Skeletal muscle satellite cell (primary cell): ENCODE results near the gene ZSWIM5.
"Not testable (repeated sequence)": the region's sequence is repeated elsewhere in the genome, so short reads cannot be mapped to it uniquely, and the experiment has no call there.

Experiments
- H3K27me3 ChIP-seq: 2 replicates; pipeline ENCODE4 v1.7.0; 2013; ENCODE audit warnings: low read length; ENCODE audit not compliant: control insufficient read depth, insufficient read depth
- H3K36me3 ChIP-seq: 2 replicates; pipeline ENCODE4 v1.7.0; 2013; ENCODE audit warnings: mild to moderate bottlenecking, control low read depth, low read length; ENCODE audit not compliant: insufficient read depth
- H3K4me1 ChIP-seq: 2 replicates; pipeline ENCODE4 v1.7.0; 2013; ENCODE audit warnings: low read length; ENCODE audit not compliant: control insufficient read depth, insufficient read depth
- H3K4me2 ChIP-seq: 2 replicates; pipeline ENCODE4 v1.7.0; 2013; ENCODE audit warnings: mild to moderate bottlenecking, low read length
- H3K4me3 ChIP-seq: 2 replicates; pipeline ENCODE4 v1.7.0; 2013; ENCODE audit warnings: low read length
- H3K9ac ChIP-seq: 2 replicates; pipeline ENCODE4 v1.7.0; 2013; ENCODE audit warnings: mild to moderate bottlenecking, low read depth, low read length, moderate library complexity
- H3K9me3 ChIP-seq: replicated peaks from 2 replicates; pipeline ENCODE4 v1.7.0; 2013; ENCODE audit warnings: mild to moderate bottlenecking, control low read depth, low read length

The ZSWIM5 gene

DNA sequence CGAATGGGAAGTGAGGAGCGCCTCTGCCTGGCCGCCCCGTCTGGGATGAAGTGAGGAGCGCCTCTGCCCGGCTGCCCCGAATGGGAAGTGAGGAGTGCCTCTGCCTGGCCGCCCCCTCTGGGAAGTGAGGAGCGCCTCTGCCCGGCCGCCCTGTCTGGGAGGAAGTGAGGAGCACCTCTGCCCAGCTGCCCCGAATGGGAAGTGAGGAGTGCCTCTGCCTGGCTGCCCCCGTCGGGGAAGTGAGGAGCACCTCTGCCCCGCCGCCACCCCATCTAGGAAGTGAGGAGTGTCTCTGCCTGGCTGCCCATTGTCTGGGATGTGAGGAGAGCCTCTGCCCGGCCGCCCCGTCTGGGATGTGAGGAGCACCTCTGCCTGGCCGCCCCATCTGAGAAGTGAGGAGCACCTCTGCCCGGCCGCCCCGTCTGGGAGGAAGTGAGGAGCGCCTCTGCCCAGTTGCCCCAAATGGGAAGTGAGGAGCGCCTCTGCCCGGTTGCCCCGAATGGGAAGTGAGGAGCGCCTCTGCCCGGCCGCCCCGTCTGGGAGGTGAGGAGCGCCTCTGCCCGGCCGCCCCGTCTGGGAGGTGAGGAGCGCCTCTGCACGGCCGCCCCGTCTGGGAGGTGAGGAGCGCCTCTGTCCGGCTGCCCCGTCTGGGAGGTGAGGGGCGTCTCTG is 100.8 kb downstream of the ZSWIM5 start:
- H3K27me3 ChIP-seq, H3K36me3 ChIP-seq, H3K4me1 ChIP-seq, H3K4me3 ChIP-seq, H3K4me2 ChIP-seq, H3K9me3 ChIP-seq, H3K9ac ChIP-seq: not testable (repeated sequence)

DNA sequence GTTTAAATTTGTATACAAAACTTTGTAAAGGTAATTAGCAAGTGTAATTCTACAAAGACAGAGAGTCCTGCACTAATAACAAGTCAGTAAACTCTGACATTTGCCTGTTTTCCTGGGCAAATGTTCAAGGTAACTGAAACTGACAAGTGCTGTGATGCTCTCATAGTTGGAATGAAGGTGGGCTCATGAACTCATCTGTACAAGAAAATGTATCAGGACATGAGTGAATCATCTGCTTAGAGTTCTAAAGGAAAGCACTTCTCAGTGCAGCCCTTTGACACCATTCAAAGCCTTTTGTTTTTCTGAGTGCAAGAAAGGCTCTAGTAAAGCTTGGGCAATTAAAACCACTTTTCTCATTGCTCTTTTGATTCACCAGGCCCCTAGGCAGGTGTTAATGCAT is 102.9 kb downstream of the ZSWIM5 start:
- no peak overlapping the region for H3K9ac ChIP-seq
- no peaks in the 10 kb centered on the region for H3K4me1 ChIP-seq
- no peak overlapping the region for H3K4me2 ChIP-seq
- H3K4me3 ChIP-seq, result no peak overlapping the region
- H3K27me3 ChIP-seq, result no peaks in the 10 kb centered on the region
- H3K9me3 ChIP-seq, result no peaks in the 10 kb centered on the region
- H3K36me3 ChIP-seq, result no peaks in the 10 kb centered on the region

DNA sequence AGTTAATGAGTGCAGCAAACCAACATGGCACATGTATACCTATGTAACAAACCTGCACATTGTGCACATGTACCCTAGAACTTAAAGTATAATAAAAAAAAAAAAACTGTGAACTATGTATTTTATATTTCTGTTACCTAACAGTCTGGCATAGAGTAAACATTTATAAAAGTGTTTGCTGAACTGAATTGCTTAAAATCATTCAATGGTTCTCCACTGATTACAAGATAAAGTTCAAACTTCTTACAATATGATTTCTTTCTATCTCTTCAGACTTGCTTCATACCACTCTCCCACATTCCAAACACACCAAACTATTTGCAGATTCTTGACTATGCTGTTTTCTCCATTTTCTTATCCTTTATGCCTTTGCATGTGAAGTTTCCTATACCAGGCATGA is 104.5 kb downstream of the ZSWIM5 start:
- H3K4me2 ChIP-seq, result no peak overlapping the region
- H3K9me3 ChIP-seq, result no peaks in the 10 kb centered on the region
- no peaks in the 10 kb centered on the region for H3K4me1 ChIP-seq
- H3K27me3 ChIP-seq, result no peaks in the 10 kb centered on the region
- no peak overlapping the region for H3K9ac ChIP-seq
- H3K36me3 ChIP-seq, result no peaks in the 10 kb centered on the region
- H3K4me3 ChIP-seq, result no peak overlapping the region

DNA sequence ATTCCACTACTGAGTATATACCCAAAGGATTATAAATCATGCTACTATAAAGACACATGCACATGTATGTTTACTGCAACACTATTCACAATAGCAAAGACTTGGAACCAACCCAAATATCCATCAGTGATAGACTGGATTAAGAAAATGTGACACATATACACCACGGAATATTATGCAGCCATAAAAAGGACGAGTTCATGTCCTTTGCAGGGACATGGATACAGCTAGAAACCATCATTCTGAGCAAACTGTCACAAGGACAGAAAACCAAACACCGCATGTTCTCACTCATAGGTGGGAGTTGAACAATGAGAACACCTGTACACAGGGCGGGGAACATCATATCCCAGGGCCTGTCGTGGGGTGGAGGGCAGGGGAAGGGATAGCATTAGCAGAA is 104.9 kb downstream of the ZSWIM5 start:
- H3K9me3 ChIP-seq, H3K4me3 ChIP-seq, H3K4me2 ChIP-seq, H3K36me3 ChIP-seq, H3K4me1 ChIP-seq, H3K27me3 ChIP-seq, H3K9ac ChIP-seq: not testable (repeated sequence)

DNA sequence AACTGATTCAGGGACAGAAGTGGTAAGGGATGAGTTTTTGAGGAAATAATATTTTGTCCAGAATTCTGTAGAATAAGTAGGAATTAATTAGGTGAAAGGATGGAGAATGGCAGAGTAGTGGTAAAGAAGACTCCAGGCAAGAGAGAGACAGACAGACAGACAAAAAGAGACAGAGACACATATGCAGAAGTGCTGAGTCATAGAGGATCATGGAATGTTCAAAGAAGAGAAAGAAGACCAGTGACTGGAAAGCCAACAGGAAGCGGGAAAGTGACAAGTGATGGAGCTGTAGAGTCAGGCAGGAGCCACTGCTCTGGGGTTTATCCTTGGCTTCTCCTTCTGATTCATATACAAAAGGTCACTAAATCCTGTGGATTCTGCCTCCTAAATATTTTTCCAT is 108.5 kb downstream of the ZSWIM5 start:
- Histone ChIP-seq H3K27me3 (no peaks in the 10 kb centered on the region), H3K9ac (no peak overlapping the region), H3K4me3 (no peak overlapping the region), H3K36me3 (no peaks in the 10 kb centered on the region), H3K4me1 (no peaks in the 10 kb centered on the region), H3K9me3 (no peaks in the 10 kb centered on the region), H3K4me2 (no peak overlapping the region)

DNA sequence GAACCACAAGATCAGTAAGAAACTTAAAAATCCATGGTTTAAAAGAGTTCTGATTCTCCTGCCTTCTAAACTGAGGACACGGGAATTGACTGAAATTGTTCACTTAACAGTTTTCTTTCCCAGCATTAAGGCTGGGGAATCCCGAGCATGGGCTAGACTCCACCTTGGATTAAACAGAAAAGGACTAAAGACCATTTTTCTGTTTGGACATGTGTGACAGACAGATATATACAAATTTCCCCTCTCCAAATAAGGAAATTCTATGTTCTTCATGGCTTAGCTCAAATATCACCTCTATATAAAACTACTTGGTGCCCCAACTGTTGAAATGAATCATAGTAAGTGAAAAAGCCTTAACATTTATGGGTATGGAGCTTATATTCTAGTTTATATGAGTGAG is 109.3 kb downstream of the ZSWIM5 start:
- H3K4me2 ChIP-seq, result no peak overlapping the region
- H3K4me1 ChIP-seq, result no peaks in the 10 kb centered on the region
- no peaks in the 10 kb centered on the region for H3K36me3 ChIP-seq
- H3K27me3 ChIP-seq, result no peaks in the 10 kb centered on the region
- no peak overlapping the region for H3K4me3 ChIP-seq
- no peak overlapping the region for H3K9ac ChIP-seq
- H3K9me3 ChIP-seq, result no peaks in the 10 kb centered on the region

DNA sequence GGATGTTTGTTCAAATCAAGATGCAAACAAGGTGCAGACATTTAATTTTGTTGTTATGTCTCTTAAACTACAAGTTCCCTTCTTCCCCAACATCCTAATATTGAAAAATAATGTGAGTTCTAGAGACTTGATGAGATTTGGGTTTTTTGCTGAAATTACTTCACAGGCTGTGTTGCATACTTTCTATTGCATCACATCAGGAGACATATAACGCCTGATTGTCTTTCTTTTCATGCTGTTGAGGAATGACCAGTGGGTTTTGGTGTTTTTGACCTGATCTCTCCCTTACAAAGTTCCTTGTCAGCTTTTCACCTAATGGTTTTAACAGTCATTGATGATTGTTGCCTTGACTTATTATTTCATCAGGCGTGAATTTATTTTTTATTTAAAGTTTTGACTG is 111.0 kb downstream of the ZSWIM5 start:
- Histone ChIP-seq H3K36me3 (no peaks in the 10 kb centered on the region), H3K4me2 (no peak overlapping the region), H3K9ac (no peak overlapping the region), H3K9me3 (no peaks in the 10 kb centered on the region), H3K4me1 (no peaks in the 10 kb centered on the region), H3K27me3 (no peaks in the 10 kb centered on the region), H3K4me3 (no peak overlapping the region)

DNA sequence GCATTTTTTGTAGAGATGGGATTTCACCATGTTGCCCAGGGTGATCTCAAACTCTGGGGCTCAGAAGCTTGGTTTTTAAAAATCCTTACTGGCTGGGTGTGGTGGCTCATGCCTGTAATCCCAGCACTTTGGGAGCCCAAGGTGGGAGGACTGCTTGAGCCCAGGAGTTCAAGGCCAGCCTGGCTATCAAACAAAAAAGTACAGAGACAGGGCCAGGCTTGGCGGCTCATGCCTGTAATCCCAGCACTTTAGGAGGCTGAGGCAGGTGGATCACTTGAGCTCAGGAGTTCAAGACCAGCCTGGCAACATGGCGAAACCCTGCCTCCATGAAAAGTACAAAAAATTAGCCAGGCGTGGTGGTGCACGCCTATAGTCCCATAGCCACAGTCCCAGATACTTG is 112.0 kb downstream of the ZSWIM5 start:
- H3K4me1 ChIP-seq, H3K9ac ChIP-seq, H3K4me3 ChIP-seq, H3K9me3 ChIP-seq, H3K27me3 ChIP-seq, H3K4me2 ChIP-seq, H3K36me3 ChIP-seq: not testable (repeated sequence)

DNA sequence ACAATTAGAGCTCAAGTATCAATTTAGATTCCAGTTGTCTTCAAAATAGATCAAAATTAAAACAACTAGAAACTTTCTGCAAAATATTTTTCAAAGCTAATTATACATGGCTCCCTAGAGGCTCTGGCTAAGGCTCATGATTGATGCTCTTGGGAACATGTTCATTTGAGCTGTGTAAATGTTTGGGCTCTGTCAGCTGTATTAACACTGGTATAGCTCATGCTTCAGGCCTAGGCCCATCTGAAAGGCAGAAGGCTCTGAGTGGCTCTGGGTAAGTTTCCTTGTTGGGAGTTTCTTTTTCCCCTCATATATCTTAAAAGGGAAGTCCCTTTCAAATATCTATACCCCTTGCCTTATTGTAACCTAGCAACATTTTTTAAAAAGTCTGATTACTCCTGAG is 113.1 kb downstream of the ZSWIM5 start:
- no peak overlapping the region for H3K4me3 ChIP-seq
- no peaks in the 10 kb centered on the region for H3K4me1 ChIP-seq
- H3K27me3 ChIP-seq, result no peaks in the 10 kb centered on the region
- no peak overlapping the region for H3K4me2 ChIP-seq
- no peak overlapping the region for H3K9ac ChIP-seq
- H3K9me3 ChIP-seq, result no peaks in the 10 kb centered on the region
- no peaks in the 10 kb centered on the region for H3K36me3 ChIP-seq

DNA sequence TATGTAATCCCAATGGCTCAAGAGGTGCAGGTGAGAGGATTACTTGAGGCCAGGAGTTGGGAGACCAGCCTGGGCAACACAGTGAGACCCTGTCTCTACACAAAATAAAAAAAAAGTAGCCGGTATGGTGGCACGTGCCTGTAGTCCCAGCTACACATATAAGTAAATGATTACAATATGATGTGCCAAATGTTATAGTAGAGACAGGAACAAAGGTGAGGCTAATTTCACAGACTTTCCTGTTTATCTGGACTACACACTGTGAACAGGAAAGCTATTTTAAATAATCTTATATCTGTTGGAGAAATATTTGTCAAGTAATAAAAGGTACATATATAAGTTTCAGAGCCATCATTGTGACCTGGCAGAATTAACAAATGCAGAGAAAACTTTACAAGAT is 116.7 kb downstream of the ZSWIM5 start:
- Histone ChIP-seq H3K9ac (no peak overlapping the region), H3K4me3 (no peak overlapping the region), H3K4me1 (no peaks in the 10 kb centered on the region), H3K36me3 (no peaks in the 10 kb centered on the region), H3K9me3 (no peaks in the 10 kb centered on the region), H3K4me2 (no peak overlapping the region), H3K27me3 (no peaks in the 10 kb centered on the region)

DNA sequence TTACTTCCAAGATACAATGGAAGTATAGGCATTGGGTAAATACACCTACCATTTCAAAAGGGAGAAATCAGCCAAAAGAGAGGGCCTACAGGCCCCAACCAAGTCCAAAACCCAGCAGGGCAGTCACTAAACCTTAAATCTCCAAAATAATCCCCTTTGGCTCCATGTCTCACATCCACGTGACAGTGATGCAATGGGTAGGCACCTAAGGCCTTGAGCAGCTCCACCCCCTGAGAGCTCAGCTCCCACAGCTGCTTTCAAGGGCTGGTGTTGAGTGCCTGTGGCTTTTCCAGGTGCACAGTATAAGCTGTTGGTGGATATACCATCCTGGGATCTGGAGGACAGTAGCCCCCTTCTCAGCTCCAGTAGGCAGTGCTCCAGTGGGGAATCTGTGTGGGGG is 121.8 kb downstream of the ZSWIM5 start:
- H3K9me3 ChIP-seq, result no peaks in the 10 kb centered on the region
- no peak overlapping the region for H3K4me2 ChIP-seq
- no peak overlapping the region for H3K9ac ChIP-seq
- no peak overlapping the region for H3K4me3 ChIP-seq
- no peaks in the 10 kb centered on the region for H3K4me1 ChIP-seq
- H3K27me3 ChIP-seq, result peaks cover 7% of the 10 kb centered on the region
- no peaks in the 10 kb centered on the region for H3K36me3 ChIP-seq

DNA sequence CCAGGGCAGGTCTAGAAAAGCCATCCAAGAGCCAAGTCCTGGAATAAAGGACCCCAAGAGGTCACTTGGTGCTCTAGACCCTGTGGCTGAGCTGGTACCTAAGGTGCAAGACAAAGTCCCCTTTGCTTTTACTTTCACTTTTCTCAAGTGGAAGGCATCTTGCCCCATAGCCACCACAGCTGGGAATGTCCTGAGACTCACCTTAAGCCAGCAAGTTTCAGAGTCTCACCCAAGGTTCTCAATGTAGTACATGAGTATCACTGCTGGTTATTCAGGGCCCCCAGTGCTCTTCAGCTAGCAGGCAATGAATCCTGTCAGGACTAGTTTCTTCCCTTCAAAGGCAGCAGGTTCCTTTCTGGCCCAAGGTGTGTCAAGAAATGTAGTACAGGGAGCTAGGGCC is 126.9 kb downstream of the ZSWIM5 start:
- Histone ChIP-seq H3K9me3 (no peaks in the 10 kb centered on the region), H3K4me1 (no peaks in the 10 kb centered on the region), H3K4me3 (no peak overlapping the region), H3K9ac (no peak overlapping the region), H3K36me3 (no peaks in the 10 kb centered on the region), H3K27me3 (peaks cover 11% of the 10 kb centered on the region), H3K4me2 (no peak overlapping the region)
